ENCODE data around the gene PPP2R5E.

GRCh38 chr14:63492391-63492790 lies 50.8 kb downstream of the PPP2R5E start:
- no peak for TF ChIP-seq CTCF (IDR thresholded peaks at IDR 0.05)
- no peak for TF ChIP-seq POLR2AphosphoS5 (IDR thresholded peaks at IDR 0.05)
- TF ChIP-seq POLR2A (IDR thresholded peaks at IDR 0.05; ENCODE audit: low read depth): no peak
- no peak for TF ChIP-seq EP300 (IDR thresholded peaks at IDR 0.05)
